ENCODE results near the gene ASIP. TPM values are rescaled to one million over a fixed set of nuclear protein-coding genes. Genes with fewer than 3 reads are reported as not detected.

The ASIP gene
- total RNA-seq, 1 donor from 2014 or later: 1.1 TPM

DNA sequence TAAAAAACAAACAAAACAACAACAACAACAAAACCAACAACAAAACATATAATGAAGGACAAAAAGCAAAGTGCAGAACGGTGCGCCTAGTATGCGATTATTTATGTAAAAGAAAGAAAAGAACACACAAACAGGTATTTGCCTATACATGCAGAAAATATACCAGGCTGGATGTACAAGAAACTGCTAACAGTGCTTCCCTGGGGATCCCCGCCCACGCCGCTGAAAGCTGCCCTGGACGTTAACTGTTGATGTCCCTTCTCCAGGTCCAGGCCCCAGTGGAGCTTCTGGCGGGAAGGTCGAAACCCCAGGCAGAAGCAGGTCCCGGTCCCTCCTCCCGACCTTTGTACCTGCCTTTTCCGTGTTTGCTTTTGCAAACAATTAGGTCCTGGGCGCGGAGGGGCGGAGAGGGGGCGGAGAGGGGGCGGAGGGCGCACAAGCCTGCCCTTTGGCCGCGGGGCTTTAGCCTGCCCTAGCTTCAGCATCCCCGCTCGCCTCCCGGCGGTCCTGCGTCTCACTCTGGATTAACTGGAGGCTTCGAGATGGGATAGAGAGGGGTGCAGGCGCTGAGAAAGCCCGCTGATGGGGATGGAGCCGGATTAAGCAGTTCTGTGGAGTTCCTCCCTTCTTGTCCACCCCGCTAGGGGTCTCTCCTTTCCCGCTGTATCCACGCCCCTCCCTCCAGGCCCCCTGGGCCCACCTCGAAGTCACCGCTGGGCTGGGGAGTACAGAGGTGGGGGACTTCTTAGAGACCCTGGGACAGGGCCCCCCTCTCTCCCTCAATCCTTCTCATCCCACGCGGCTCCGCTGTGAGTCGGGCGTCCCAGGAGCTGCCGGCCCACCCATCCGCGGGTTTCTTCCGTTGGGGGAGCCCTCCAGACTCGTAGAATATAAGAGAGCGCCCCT is 70.1 kb downstream of the ASIP start:
- TF ChIP-seq, protein P1, sequence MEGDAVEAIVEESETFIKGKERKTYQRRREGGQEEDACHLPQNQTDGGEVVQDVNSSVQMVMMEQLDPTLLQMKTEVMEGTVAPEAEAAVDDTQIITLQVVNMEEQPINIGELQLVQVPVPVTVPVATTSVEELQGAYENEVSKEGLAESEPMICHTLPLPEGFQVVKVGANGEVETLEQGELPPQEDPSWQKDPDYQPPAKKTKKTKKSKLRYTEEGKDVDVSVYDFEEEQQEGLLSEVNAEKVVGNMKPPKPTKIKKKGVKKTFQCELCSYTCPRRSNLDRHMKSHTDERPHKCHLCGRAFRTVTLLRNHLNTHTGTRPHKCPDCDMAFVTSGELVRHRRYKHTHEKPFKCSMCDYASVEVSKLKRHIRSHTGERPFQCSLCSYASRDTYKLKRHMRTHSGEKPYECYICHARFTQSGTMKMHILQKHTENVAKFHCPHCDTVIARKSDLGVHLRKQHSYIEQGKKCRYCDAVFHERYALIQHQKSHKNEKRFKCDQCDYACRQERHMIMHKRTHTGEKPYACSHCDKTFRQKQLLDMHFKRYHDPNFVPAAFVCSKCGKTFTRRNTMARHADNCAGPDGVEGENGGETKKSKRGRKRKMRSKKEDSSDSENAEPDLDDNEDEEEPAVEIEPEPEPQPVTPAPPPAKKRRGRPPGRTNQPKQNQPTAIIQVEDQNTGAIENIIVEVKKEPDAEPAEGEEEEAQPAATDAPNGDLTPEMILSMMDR (conservative IDR thresholded peaks at IDR 0.05): peak; percentile 50
- DNase-seq (ENCODE audit: extremely low spot score, unreplicated experiment): no peak

DNA sequence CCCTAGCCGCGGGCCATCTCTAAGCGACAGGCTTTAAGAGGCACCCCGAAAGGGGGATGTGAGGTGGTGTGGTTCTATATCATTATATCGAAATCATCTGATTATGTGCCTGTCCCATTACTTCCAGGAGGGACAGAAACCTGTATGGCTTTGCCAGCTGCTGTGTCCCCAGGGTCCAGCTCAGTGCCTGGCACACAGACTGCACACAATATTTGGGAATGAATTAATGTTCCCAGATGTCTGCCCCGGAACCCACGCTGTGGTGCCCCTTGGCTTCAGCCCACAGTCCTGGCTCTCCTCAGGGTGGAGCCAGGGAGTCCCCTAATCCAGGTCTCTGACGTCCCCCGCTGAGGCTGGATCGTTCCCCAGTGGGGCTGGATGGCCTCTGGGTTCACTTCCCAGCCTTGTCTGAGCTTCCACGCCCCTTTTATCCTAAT is 70.8 kb downstream of the ASIP start:
- Mint-ChIP-seq H3K4me3 (peak overlapping the region; percentile 74), H3K36me3 (no peaks in the 10 kb centered on the region), H3K27me3 (peaks cover 18% of the 10 kb centered on the region), H3K27ac (peak overlapping the region; percentile 46), H3K9me3 (peaks cover 7% of the 10 kb centered on the region), H3K4me1 (ENCODE audit: unreplicated experiment) (peaks cover 23% of the 10 kb centered on the region)
- DNase-seq (ENCODE audit: extremely low spot score, unreplicated experiment): no peak
- TF ChIP-seq, protein P1 (conservative IDR thresholded peaks at IDR 0.05): no peak

More for the DNA sequence above, 70.1 kb downstream of the ASIP start:
- Mint-ChIP-seq H3K27me3 (peaks cover 18% of the 10 kb centered on the region), H3K4me1 (ENCODE audit: unreplicated experiment) (peaks cover 23% of the 10 kb centered on the region), H3K4me3 (peak overlapping the region; percentile 74), H3K27ac (peak overlapping the region; percentile 57), H3K36me3 (no peaks in the 10 kb centered on the region), H3K9me3 (peaks cover 7% of the 10 kb centered on the region)

DNA sequence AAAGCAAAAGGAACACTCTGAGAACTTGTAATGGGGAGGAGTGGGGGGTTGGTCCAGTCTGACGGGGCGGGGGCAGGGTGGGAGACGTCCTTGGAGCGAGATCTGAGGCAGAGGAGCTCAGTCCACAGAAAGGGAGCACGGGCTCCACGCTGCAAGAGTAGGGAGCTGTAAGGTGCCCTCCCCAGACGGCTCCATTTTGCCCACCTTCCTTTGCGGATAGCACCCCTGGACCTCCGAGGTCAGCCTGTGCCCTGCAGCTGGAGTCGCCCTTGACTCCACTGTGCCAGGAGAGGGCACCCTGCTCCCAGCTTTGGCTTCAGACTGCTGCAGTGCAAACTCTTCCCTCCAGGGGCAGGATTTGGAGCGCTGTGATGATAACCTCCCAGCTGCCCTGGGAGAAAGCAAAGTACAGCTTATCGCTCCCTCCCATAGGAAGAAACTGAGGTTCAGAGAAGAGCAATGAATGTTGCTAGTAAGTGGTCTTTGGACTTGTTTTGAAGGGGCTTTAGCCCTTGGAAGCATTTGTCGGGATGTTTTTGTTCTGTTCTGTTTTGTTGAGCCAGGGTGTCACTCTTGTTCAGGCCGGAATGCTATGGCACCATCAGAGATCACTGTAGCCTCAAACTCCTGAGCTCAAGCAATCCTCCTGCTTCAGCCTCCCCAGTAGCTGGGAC is 71.5 kb downstream of the ASIP start:
- Mint-ChIP-seq H3K27me3 (peaks cover 18% of the 10 kb centered on the region), H3K4me3 (peak overlapping the region; percentile 81), H3K9me3 (peaks cover 7% of the 10 kb centered on the region), H3K4me1 (ENCODE audit: unreplicated experiment) (peaks cover 23% of the 10 kb centered on the region), H3K36me3 (no peaks in the 10 kb centered on the region), H3K27ac (peak overlapping the region; percentile 59)
- TF ChIP-seq, protein P1 (conservative IDR thresholded peaks at IDR 0.05): peak; percentile 100
- DNase-seq (ENCODE audit: extremely low spot score, unreplicated experiment): peak; percentile 95

DNA sequence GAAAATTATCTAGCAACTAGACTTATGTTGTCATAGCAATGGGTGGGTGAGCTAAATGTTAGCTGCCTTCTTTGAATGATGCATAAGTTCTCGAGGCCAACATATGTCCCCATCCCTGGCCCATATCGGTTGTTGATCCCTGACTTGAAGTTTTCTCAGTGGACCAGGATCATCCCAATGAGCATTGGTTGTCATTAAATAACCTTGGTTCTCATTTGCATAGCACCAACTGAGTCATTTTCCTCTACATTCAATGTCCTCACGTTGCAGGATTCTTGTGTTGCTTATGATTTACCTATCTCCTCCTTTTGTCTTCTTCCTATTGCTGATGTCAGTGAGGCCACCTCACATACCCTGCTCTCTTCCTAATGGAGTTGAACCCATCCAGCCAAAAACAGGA is 74.0 kb downstream of the ASIP start:
- Mint-ChIP-seq H3K9me3 (peaks cover 11% of the 10 kb centered on the region), H3K4me3 (no peak overlapping the region), H3K27ac (no peak overlapping the region), H3K4me1 (ENCODE audit: unreplicated experiment) (peaks cover 22% of the 10 kb centered on the region), H3K36me3 (no peaks in the 10 kb centered on the region), H3K27me3 (peaks cover 18% of the 10 kb centered on the region)
- no peak for DNase-seq (ENCODE audit: extremely low spot score, unreplicated experiment)
- TF ChIP-seq, protein P1 (conservative IDR thresholded peaks at IDR 0.05): no peak

DNA sequence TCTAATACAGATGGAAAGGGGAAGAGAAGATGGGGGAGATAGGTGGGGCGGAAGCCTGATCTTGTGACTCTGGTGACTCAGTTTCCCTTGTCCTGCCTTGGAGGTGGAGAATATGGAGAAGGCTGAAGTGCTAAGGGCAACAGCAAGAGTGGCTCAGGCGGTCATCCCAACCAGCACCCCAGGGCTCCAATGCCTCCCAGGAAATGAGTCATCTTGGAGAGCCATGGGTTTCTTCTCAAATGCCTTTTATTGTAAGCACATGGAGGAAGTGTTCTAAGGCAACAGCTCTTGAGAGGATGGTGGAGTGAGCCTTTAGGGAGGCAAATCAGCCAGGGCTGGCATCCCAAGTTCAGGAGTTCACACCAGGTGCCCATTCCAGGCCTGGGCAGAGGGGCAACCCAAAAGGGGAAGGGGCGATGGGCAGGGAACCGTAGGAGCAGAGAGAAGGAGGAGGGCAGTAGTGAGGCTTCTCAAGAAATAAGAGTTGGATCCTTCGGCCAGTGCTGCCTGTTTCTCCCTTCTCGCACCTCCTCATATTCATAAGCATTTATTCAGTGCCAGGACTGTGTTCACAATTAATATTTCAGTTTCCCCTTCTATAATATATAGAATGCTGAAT is 75.1 kb downstream of the ASIP start:
- TF ChIP-seq, protein P1 (conservative IDR thresholded peaks at IDR 0.05): no peak
- Mint-ChIP-seq H3K4me1 (ENCODE audit: unreplicated experiment) (peaks cover 19% of the 10 kb centered on the region), H3K27me3 (peaks cover 14% of the 10 kb centered on the region), H3K9me3 (peaks cover 11% of the 10 kb centered on the region), H3K4me3 (no peak overlapping the region), H3K27ac (no peak overlapping the region), H3K36me3 (no peaks in the 10 kb centered on the region)
- DNase-seq (ENCODE audit: extremely low spot score, unreplicated experiment): no peak

Other genes with a start within 250 kb of the ASIP start
- 200 and 215 TPM in 2 replicates for gene RALY, start 247.5 kb upstream of the ASIP start, total RNA-seq (ENCODE audit: low replicate concordance)
- 87.1 and 87.8 TPM in 2 replicates for gene EIF2S2, start 129.2 kb upstream of the ASIP start, total RNA-seq (ENCODE audit: low replicate concordance)
- gene AHCY, start 61.9 kb downstream of the ASIP start, total RNA-seq (ENCODE audit: low replicate concordance): 242 and 342 TPM in 2 replicates
- 77.2 and 86.4 TPM in 2 replicates for gene ITCH, start 121.8 kb downstream of the ASIP start, total RNA-seq (ENCODE audit: low replicate concordance)

Measured in type B pancreatic cell (in vitro differentiated cells).